Hepatocyte (in vitro differentiated cells): Measurements from ENCODE around the gene ADAMTS9.

Experiments
- CTCF ChIP-seq: fragments of 200-600 bp; sonication (generic); IDR thresholded peaks from 2 replicates; pipeline ENCODE4 v1.5.1; 2016; ENCODE audit warnings: antibody characterized with exemption, mild to moderate bottlenecking; ENCODE audit not compliant: poor library complexity
- EZH2 ChIP-seq: fragments of 200-600 bp; sonication (generic); IDR thresholded peaks from 2 replicates; pipeline ENCODE4 v1.6.1; 2016; ENCODE audit warnings: antibody characterized with exemption, mild to moderate bottlenecking, borderline replicate concordance

GRCh38 chr3:64578062-64578770, 109.6 kb downstream of the ADAMTS9 start:
- TF ChIP-seq CTCF (no peak), EZH2 (no peak)
